ENCODE results near the gene ZNRF1. TPM values are rescaled to one million over a fixed set of nuclear protein-coding genes. Genes with fewer than 3 reads are reported as not detected.

The ZNRF1 gene
- total and polyA plus RNA-seq, 2 of the 8 experiments (the other 6 are each of a cell fraction or from before 2014, with no cell fraction given): 33.5 to 52.9 TPM

DNA sequence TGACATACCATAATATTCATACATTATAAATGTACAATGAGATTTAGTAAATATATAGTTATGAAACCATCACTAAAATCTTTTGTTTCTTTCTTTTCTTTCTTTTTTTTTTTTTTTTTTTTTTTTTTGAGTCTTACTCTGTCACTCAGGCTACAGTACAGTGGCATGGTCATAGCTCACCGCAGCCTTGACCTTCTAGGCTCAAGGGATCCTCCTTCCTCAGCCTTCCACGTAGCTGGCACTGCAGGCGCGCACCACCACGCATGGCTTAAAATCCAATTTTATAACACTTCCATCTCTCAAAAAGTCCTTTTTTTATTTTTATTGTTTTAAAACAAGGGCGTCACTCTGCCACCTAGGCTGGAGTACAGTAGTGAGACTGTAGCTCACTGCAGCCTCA lies 41.1 kb downstream of the ZNRF1 start:
- no peak overlapping the region for H3K56ac ChIP-seq (replicated peaks; ENCODE audit: insufficient read length, low read depth, low read length)
- H3K4me3 ChIP-seq (ENCODE audit: extremely low read depth in 1 of 4, insufficient read depth in 2 of 4, low read depth in 3 of 4, low read length in 4 of 4): no peak overlapping the region
- H2BK12ac ChIP-seq (ENCODE audit: low read depth, low read length): no peak overlapping the region
- ChIA-PET CTCF (ENCODE audit: partially characterized antibody) (interaction anchor here (1.1 kb wide), 1 partner anchor 58 kb away, joined by 3 read pairs; no protein-coding TSS in a partner anchor), POLR2A (ENCODE audit: partially characterized antibody) (interaction anchor here (0.6 kb wide), 1 partner anchor 127 kb away, joined by 3 read pairs; no protein-coding TSS in a partner anchor)
- 0 out of 4 replicates have a peak, but pooled peaks cover 0 to 4% of the 10 kb centered on the region in 2 experiments for H3K9me3 ChIP-seq (ENCODE audit: insufficient read depth in 2 of 2, low read depth in 1 of 2, low read length in 1 of 2)
- H2BK5ac ChIP-seq (ENCODE audit: low read depth, low read length): no peak overlapping the region
- H3K4ac ChIP-seq (replicated peaks; ENCODE audit: insufficient read length, low read depth, low read length): no peak overlapping the region
- H3K79me2 ChIP-seq (ENCODE audit: control insufficient read depth in 1 of 2, insufficient read depth in 2 of 2, low read length in 2 of 2): peaks cover 10 to 96% of the 10 kb centered on the region in 2 experiments
- H2BK15ac ChIP-seq (ENCODE audit: low read length): no peak overlapping the region
- H3K23me2 ChIP-seq (ENCODE audit: low read depth, low read length): 0 out of 2 replicates have a peak, but pooled peaks cover 1% of the 10 kb centered on the region
- no peak overlapping the region for H2BK120ac ChIP-seq (replicated peaks; ENCODE audit: low read depth, low read length)
- no peak overlapping the region for H3K14ac ChIP-seq (ENCODE audit: insufficient read length)
- no peak overlapping the region for H3K27ac ChIP-seq (ENCODE audit: low read depth, low read length)
- no peak overlapping the region for H4K91ac ChIP-seq (replicated peaks; ENCODE audit: insufficient read length, low read length)
- H3K79me1 ChIP-seq (ENCODE audit: low read depth, low read length): peaks cover 3% of the 10 kb centered on the region
- H3K9ac ChIP-seq (replicated peaks in 1 of 4; ENCODE audit: extremely low read depth in 1 of 4, low read depth in 3 of 4, low read length in 3 of 4): no peak overlapping the region
- WGBS, 2 experiments (ENCODE audit: extremely low coverage in 1 of 2, insufficient coverage in 1 of 2, insufficient read length in 1 of 2, insufficient replicate concordance in 2 of 2, low coverage in 1 of 2, low lambda C conversion rate in 2 of 2, missing lambda C conversion rate in 1 of 2): 60% methylated on average over 6 of the region's 6 CpGs; no CpG with 5 or more reads in 1 of the 2 experiments
- H4K5ac ChIP-seq (ENCODE audit: insufficient read length, low read depth, low read length): no peak overlapping the region
- peaks cover 0 to 3% (median 0%) of the 10 kb centered on the region in 4 experiments; a peak in 1 of 7 replicates for H3K4me1 ChIP-seq (replicated peaks in 1 of 4; ENCODE audit: control insufficient read depth in 3 of 4, insufficient read depth in 4 of 4, low read length in 3 of 4)
- H4K8ac ChIP-seq (ENCODE audit: extremely low read depth, insufficient read depth, low read length): no peak overlapping the region
- no peak overlapping the region for H3K23ac ChIP-seq (ENCODE audit: insufficient read length)
- peaks cover 0 to 3% (median 0%) of the 10 kb centered on the region in 4 experiments; a peak in 3 of 8 replicates for H3K36me3 ChIP-seq (ENCODE audit: control insufficient read depth in 2 of 4, insufficient read depth in 4 of 4, low read length in 3 of 4)
- no peak overlapping the region for H2AFZ ChIP-seq (ENCODE audit: low read length)
- no peak overlapping the region for H2BK20ac ChIP-seq (ENCODE audit: low read length)
- no peak overlapping the region for H2AK5ac ChIP-seq (ENCODE audit: low read depth, low read length)
- H3K4me2 ChIP-seq (ENCODE audit: insufficient read depth in 1 of 2, low read depth in 2 of 2, low read length in 2 of 2): no peak overlapping the region
- H4K20me1 ChIP-seq (replicated peaks in 1 of 2; ENCODE audit: control insufficient read depth in 1 of 2, insufficient read depth in 2 of 2, low read length in 2 of 2): peaks cover 1 to 9% of the 10 kb centered on the region in 2 experiments
- no peak for TF ChIP-seq HDAC6 (IDR thresholded peaks at IDR 0.05; ENCODE audit: low read depth, low read length)
- no peak overlapping the region for H3K18ac ChIP-seq (ENCODE audit: extremely low read depth, low read length)
- DNase-seq (ENCODE audit: low read depth in 1 of 2, low spot score in 2 of 2) (no peak), FAIRE-seq (no peak)
- no peaks in the 10 kb centered on the region for H3K27me3 ChIP-seq (replicated peaks in 1 of 4; ENCODE audit: control insufficient read depth in 3 of 4, extremely low read depth in 1 of 4, insufficient read depth in 3 of 4, low read length in 3 of 4)

All from H1 (cell line).